Left ventricle myocardium superior (tissue), 1 donor: ENCODE results near the gene DOK3. TPM values are rescaled to one million over a fixed set of nuclear protein-coding genes. Genes with fewer than 3 reads are reported as not detected.

Source experiments
- ATAC-seq: fragments of 200-7000 bp; cut with Tn5 transposase; one replicate; pipeline ENCODE4 v1.9.1; 2020; ENCODE audit warnings: mild to moderate bottlenecking, moderate library complexity
- DNase-seq: peaks from one replicate; pipeline ENCODE4 v3.0.0-alpha.2; 2020
- intact Hi-C: fragments of 100-400 bp; cut with micrococcal nuclease; formaldehyde crosslinking; loops from one replicate; pipeline ENCODE4 v1.11.0; 2022
- total RNA-seq: library from RNA; stranded (reverse); fragmentation: NEBNext Ultra II Directional; extraction: Animal tissue kit (Norgen Biotek cat#: 25700); gene quantifications from one replicate; pipeline ENCODE4 v1.2.1, GENCODE V29; 2021
- donor health status: DM: no; HTN: yes; CAD: no; lungs with severe emphysema.

The DOK3 gene
- total RNA-seq, 1 donor from 2014 or later, result 3.4 TPM

GRCh38 chr5:177457852-177458681 lies 51.6 kb downstream of the DOK3 start:
- DNase-seq, result no peak
- intact Hi-C loops, result no loop called here
- ATAC-seq, result no peak

- ATAC-seq (peak; percentile 34), DNase-seq (peak; percentile 80)
- intact Hi-C loops, result no loop called here
Observed at GRCh38 chr5:177456976-177457851, 52.4 kb downstream of the DOK3 start.

DNA sequence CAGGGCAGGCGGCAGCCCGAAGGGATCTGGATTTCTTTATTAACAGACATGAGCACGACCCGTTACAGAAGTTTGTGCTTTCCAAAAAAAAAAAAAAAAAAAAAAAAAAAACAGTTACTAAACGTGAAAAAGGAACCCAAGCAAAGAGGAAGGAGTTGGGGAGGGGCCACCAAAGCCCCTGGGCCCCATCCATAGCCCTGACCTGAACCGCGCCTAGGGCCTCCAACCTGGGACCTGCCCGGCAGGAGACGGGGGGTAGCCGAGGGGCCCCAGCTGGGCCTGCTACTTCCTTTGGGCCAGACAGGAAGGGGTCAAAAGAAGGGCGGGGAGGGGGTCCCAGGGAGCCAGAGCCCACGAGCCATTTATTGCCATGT lies 53.0 kb downstream of the DOK3 start:
- intact Hi-C loops, result no loop called here
- no peak for DNase-seq
- ATAC-seq, result no peak

DNA sequence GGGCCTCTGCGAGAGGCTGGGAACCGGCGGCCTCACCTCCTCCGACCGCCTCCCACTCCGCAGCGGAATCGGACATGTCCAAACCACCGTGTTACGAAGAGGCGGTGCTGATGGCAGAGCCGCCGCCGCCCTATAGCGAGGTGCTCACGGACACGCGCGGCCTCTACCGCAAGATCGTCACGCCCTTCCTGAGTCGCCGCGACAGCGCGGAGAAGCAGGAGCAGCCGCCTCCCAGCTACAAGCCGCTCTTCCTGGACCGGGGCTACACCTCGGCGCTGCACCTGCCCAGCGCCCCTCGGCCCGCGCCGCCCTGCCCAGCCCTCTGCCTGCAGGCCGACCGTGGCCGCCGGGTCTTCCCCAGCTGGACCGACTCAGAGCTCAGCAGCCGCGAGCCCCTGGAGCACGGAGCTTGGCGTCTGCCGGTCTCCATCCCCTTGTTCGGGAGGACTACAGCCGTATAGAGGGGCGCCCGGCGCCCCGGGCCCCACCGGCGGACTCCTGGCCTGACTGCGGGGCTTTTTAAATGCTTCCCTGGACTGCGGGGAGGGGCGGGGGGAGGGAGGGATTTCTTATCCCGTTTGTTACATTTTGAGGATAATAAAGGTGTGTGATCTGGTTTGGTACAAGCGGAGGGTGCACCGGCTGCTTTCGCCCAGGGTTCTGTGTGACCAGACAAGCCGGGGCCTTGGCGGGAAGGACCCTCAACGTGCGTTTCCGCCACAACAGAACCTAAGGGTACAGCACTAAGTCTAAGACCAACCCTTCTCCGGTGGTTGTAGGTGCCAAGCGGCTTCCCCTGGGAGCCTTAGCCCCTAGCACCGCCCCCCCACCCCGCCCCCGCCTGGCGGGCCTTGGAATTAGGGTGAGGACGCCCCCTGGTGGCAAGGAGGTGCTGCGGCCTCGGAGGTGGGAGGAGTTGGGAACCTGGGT lies 53.7 kb downstream of the DOK3 start:
- DNase-seq (peak; percentile 95), ATAC-seq (peak; percentile 72)
- intact Hi-C loops, result no loop called here

- intact Hi-C loops, result no loop called here
- peak; percentile 87 for DNase-seq
- ATAC-seq, result peak; percentile 67
Observed at GRCh38 chr5:177455036-177455660, 54.5 kb downstream of the DOK3 start.

GRCh38 chr5:177454397-177455035 lies 55.1 kb downstream of the DOK3 start:
- intact Hi-C loops, result loop anchor here (5.0 kb wide), 1 partner anchor 62 kb away; no protein-coding TSS in a partner anchor
- DNase-seq (peak; percentile 95), ATAC-seq (peak; percentile 73)

GRCh38 chr5:177453852-177454396 lies 55.7 kb downstream of the DOK3 start:
- intact Hi-C loops, result loop anchor here (5.0 kb wide), 1 partner anchor 62 kb away; no protein-coding TSS in a partner anchor
- ATAC-seq (peak; percentile 6), DNase-seq (peak; percentile 63)

DNA sequence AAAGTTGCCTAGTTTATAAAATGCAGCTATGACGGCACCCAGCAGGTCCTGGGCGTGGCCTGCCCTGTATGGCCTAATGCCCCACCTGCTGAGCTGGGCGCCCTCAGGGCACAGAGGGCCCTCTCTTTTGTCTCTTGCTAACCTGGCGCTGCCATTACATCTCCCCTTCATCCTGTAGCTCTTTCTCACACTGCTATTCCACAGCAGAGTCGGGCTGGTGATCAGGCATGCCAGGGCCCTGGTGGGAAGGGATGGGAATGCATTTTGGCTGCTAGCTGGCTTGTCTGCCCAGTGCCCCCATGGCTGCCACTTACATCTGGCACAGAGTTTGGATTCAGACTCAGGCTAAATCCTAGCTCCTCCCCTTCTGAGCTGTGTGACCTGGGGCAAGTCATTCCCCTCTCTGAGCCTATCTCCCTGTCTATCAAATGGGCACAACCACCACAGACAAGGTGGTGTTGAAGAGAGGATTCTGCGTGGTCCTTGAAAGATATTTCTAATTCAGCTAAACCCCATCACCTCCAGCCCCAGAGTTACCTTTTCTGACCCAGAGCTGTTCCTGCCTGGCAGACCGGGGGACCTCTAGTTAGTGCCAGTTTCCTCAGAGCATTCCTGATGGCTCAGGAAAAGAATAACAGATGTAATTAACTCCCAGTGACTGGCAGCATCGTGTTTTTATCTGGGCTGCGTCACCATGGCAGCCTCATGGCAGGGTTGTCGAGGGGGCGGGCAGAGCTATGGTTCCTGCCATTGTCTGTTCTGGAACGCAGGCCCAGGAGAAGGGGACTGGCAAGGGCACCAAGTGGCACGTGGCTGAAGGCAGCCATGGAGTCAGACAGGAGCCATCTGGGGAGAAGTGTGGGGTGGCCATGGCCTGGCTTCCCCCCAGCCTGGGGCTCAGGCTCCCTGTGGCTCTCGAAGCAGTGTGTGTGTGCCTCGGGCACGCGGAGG lies 56.7 kb downstream of the DOK3 start:
- intact Hi-C loops, result loop anchor here (5.0 kb wide), 1 partner anchor 61 kb away; no protein-coding TSS in a partner anchor
- no peak for DNase-seq
- no peak for ATAC-seq

Other genes with a start within 250 kb of the DOK3 start
- gene RAB24, start 206.1 kb downstream of the DOK3 start, total RNA-seq, result 21.6 TPM
- gene PRELID1, start 206.0 kb downstream of the DOK3 start, total RNA-seq, result 35.2 TPM
- 1.7 TPM for gene MXD3, start 197.9 kb downstream of the DOK3 start, total RNA-seq
- 61.2 TPM for gene LMAN2, start 158.2 kb downstream of the DOK3 start, total RNA-seq
- gene RGS14, start 151.9 kb downstream of the DOK3 start, total RNA-seq, result 2.0 TPM
- not detected for gene SLC34A1, start 125.4 kb downstream of the DOK3 start, total RNA-seq
- not detected for gene PFN3, start 109.2 kb downstream of the DOK3 start, total RNA-seq
- not detected for gene F12, start 100.3 kb downstream of the DOK3 start, total RNA-seq
- 17.6 TPM for gene GRK6, start 83.2 kb downstream of the DOK3 start, total RNA-seq
- gene PRR7, start 63.0 kb downstream of the DOK3 start, total RNA-seq, result 0.40 TPM
- gene DBN1, start 36.2 kb downstream of the DOK3 start, total RNA-seq, result 22.4 TPM
- gene PDLIM7, start 12.2 kb downstream of the DOK3 start, total RNA-seq, result 35.1 TPM
- gene DDX41, start 7.1 kb upstream of the DOK3 start, total RNA-seq, result 29.8 TPM
- 26.4 TPM for gene FAM193B, start 44.7 kb upstream of the DOK3 start, total RNA-seq
- gene TMED9, start 82.4 kb upstream of the DOK3 start, total RNA-seq, result 63.9 TPM
- 15.4 TPM for gene B4GALT7, start 90.3 kb upstream of the DOK3 start, total RNA-seq